Tongue (tissue), 2 donors: ENCODE results near the gene KANK3. TPM values are rescaled to one million over a fixed set of nuclear protein-coding genes. Genes with fewer than 3 reads are reported as not detected.
A peak's percentile ranks its signal among the peaks of the same experiment; 100 is the strongest.
"Not testable (repeated sequence)": the region's sequence is repeated elsewhere in the genome, so short reads cannot be mapped to it uniquely, and the experiment has no call there.

Source experiments
- DNase-seq: peaks from one replicate; pipeline ENCODE4 v3.0.0-alpha.2; 2015
- total RNA-seq: library from RNA; depleted of rRNA; stranded (reverse); fragments of >200 nt; gene quantifications from one replicate; pipeline ENCODE4 v1.2.3, GENCODE V29; 2014

The KANK3 gene
- total RNA-seq, 1 donor from 2014 or later = 24.2 TPM

GRCh38 chr19:8337728-8338127, 5.3 kb downstream of the KANK3 start:
- no peak for DNase-seq

- DNase-seq = no peak
Observed at GRCh38 chr19:8336660-8337059, 6.4 kb downstream of the KANK3 start.

- no peak for DNase-seq
Observed at GRCh38 chr19:8336072-8336569, 6.9 kb downstream of the KANK3 start.

- no peak for DNase-seq
Observed at GRCh38 chr19:8335343-8336071, 7.6 kb downstream of the KANK3 start.

GRCh38 chr19:8334458-8335342, 8.4 kb downstream of the KANK3 start:
- DNase-seq = peak; percentile 88

GRCh38 chr19:8333767-8334457, 9.2 kb downstream of the KANK3 start:
- DNase-seq = no peak

GRCh38 chr19:8332976-8333766, 9.9 kb downstream of the KANK3 start:
- no peak for DNase-seq

- DNase-seq = no peak
Observed at GRCh38 chr19:8331263-8331845, 11.7 kb downstream of the KANK3 start.

GRCh38 chr19:8329996-8330395, 13.1 kb downstream of the KANK3 start:
- DNase-seq = no peak

GRCh38 chr19:8325454-8325853, 17.6 kb downstream of the KANK3 start:
- DNase-seq = no peak

GRCh38 chr19:8324186-8325050, 18.6 kb downstream of the KANK3 start:
- no peak for DNase-seq

GRCh38 chr19:8323781-8324185, 19.3 kb downstream of the KANK3 start:
- DNase-seq = no peak

GRCh38 chr19:8322638-8322997, 20.4 kb downstream of the KANK3 start:
- no peak for DNase-seq

- DNase-seq = no peak
Observed at GRCh38 chr19:8321986-8322637, 20.9 kb downstream of the KANK3 start.

GRCh38 chr19:8321067-8321985, 21.7 kb downstream of the KANK3 start, which contains the start of the genes NDUFA7 and RPS28:
Gene NDUFA7, minus strand, starts transcription at chr19:8321375. Its CDS starts 17 bp downstream, at chr19:8321358.
Gene RPS28, plus strand, starts transcription at chr19:8321496. Its CDS starts 35 bp downstream, at chr19:8321531.
- peak; percentile 99 for DNase-seq

- DNase-seq = no peak
Observed at GRCh38 chr19:8320564-8321066, 22.4 kb downstream of the KANK3 start.

GRCh38 chr19:8319807-8320520, 23.1 kb downstream of the KANK3 start:
- no peak for DNase-seq

GRCh38 chr19:8318835-8319234, 24.2 kb downstream of the KANK3 start:
- not testable (repeated sequence) for DNase-seq
